ENCODE measurements around the gene ANGEL1.
A peak's percentile ranks its signal among the peaks of the same experiment; 100 is the strongest.

DNA sequence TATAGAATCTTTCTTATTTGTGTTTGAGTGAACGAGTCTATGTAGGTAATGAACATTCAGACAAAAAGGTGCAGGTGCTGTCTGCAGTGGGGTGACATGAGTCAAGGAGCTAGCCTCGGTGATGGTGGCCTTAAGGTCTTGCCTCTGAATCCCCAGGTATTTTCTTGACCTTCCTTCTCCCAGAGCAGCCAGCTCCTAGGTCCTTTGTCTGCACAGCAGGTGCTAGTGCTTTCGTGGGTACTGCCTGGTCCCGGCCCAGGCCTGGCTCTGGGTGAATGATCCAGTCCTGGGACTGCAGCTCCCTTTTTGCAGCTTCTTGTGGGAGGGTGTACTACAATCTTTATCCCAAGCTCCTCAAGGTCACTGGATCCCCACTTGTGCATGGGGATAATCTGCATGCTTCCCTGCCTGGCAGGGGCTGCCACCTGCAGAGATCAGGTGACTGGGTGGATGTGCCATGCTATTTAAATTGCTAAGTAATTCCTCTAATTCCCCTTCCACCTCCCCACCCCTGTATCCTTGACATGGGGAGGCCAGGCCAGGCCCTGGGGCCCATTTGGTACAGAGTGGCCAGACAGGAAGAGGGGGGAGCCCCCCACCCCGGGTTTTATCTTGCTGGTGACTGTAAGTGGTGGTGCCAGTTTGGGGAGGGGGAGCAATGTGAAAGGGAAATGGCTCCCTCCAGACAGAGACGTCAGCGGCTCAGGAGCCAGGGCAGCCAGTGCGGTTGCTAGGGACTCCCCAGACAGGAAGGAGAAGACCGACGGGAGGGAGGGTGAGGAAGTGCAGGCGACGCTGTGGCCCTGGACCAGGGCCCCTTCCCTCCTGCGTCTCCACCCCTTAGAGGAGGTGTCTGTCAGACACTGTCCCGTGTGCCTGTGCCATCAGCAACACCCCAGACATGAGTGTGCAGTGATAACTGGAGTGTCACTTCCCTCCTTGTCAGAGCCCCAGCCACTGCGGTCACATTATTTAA is 44.7 kb downstream of the ANGEL1 start:
- TF ChIP-seq, protein P1, sequence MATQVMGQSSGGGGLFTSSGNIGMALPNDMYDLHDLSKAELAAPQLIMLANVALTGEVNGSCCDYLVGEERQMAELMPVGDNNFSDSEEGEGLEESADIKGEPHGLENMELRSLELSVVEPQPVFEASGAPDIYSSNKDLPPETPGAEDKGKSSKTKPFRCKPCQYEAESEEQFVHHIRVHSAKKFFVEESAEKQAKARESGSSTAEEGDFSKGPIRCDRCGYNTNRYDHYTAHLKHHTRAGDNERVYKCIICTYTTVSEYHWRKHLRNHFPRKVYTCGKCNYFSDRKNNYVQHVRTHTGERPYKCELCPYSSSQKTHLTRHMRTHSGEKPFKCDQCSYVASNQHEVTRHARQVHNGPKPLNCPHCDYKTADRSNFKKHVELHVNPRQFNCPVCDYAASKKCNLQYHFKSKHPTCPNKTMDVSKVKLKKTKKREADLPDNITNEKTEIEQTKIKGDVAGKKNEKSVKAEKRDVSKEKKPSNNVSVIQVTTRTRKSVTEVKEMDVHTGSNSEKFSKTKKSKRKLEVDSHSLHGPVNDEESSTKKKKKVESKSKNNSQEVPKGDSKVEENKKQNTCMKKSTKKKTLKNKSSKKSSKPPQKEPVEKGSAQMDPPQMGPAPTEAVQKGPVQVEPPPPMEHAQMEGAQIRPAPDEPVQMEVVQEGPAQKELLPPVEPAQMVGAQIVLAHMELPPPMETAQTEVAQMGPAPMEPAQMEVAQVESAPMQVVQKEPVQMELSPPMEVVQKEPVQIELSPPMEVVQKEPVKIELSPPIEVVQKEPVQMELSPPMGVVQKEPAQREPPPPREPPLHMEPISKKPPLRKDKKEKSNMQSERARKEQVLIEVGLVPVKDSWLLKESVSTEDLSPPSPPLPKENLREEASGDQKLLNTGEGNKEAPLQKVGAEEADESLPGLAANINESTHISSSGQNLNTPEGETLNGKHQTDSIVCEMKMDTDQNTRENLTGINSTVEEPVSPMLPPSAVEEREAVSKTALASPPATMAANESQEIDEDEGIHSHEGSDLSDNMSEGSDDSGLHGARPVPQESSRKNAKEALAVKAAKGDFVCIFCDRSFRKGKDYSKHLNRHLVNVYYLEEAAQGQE (IDR thresholded peaks at IDR 0.05): no peak
- TF ChIP-seq, protein P2, sequence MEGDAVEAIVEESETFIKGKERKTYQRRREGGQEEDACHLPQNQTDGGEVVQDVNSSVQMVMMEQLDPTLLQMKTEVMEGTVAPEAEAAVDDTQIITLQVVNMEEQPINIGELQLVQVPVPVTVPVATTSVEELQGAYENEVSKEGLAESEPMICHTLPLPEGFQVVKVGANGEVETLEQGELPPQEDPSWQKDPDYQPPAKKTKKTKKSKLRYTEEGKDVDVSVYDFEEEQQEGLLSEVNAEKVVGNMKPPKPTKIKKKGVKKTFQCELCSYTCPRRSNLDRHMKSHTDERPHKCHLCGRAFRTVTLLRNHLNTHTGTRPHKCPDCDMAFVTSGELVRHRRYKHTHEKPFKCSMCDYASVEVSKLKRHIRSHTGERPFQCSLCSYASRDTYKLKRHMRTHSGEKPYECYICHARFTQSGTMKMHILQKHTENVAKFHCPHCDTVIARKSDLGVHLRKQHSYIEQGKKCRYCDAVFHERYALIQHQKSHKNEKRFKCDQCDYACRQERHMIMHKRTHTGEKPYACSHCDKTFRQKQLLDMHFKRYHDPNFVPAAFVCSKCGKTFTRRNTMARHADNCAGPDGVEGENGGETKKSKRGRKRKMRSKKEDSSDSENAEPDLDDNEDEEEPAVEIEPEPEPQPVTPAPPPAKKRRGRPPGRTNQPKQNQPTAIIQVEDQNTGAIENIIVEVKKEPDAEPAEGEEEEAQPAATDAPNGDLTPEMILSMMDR (IDR thresholded peaks at IDR 0.05; ENCODE audit: low read depth, low read length, missing input control): peak; percentile 6
- TF ChIP-seq, protein P3, sequence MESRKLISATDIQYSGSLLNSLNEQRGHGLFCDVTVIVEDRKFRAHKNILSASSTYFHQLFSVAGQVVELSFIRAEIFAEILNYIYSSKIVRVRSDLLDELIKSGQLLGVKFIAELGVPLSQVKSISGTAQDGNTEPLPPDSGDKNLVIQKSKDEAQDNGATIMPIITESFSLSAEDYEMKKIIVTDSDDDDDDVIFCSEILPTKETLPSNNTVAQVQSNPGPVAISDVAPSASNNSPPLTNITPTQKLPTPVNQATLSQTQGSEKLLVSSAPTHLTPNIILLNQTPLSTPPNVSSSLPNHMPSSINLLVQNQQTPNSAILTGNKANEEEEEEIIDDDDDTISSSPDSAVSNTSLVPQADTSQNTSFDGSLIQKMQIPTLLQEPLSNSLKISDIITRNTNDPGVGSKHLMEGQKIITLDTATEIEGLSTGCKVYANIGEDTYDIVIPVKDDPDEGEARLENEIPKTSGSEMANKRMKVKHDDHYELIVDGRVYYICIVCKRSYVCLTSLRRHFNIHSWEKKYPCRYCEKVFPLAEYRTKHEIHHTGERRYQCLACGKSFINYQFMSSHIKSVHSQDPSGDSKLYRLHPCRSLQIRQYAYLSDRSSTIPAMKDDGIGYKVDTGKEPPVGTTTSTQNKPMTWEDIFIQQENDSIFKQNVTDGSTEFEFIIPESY (IDR thresholded peaks at IDR 0.05): no peak
- TF ChIP-seq GABPA (IDR thresholded peaks at IDR 0.05 in 1 of 2, conservative IDR thresholded peaks at IDR 0.05 in 1 of 2) (no peak), HNF4A (conservative IDR thresholded peaks at IDR 0.05) (no peak), SP1 (IDR thresholded peaks at IDR 0.05) (no peak), RAD21 (IDR thresholded peaks at IDR 0.05) (peak in 1 of 2 donors; percentile 13), JUND (IDR thresholded peaks at IDR 0.05) (no peak)
- TF ChIP-seq, protein P4, sequence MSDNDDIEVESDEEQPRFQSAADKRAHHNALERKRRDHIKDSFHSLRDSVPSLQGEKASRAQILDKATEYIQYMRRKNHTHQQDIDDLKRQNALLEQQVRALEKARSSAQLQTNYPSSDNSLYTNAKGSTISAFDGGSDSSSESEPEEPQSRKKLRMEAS (IDR thresholded peaks at IDR 0.05): peak; percentile 48
- TF ChIP-seq, protein P5, sequence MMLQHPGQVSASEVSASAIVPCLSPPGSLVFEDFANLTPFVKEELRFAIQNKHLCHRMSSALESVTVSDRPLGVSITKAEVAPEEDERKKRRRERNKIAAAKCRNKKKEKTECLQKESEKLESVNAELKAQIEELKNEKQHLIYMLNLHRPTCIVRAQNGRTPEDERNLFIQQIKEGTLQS (IDR thresholded peaks at IDR 0.05): no peak

All from liver (tissue), 3 donors.